ENCODE measurements around the gene SERPINB10.

GRCh38 chr18:63951302-63951705 is 43.5 kb downstream of the SERPINB10 start:
- TF ChIP-seq CHD2 (IDR thresholded peaks at IDR 0.05; ENCODE audit: low read depth, low read length) (no peak), MEIS2 (IDR thresholded peaks at IDR 0.05; ENCODE audit: partially characterized antibody) (no peak), TCF7L2 (IDR thresholded peaks at IDR 0.05; ENCODE audit: low read depth, low read length) (no peak), U2AF2 (optimal IDR thresholded peaks at IDR 0.05; ENCODE audit: low read depth, low read length) (no peak), TCFL5 (CRISPR knock-in tag; conservative IDR thresholded peaks at IDR 0.05) (no peak), PREB (CRISPR knock-in tag; IDR thresholded peaks at IDR 0.05) (no peak), MAX (CRISPR knock-in tag; IDR thresholded peaks at IDR 0.05) (no peak), SPI1 (IDR thresholded peaks at IDR 0.05; ENCODE audit: borderline replicate concordance, low read depth, low read length) (no peak), POLR2H (tag; IDR thresholded peaks at IDR 0.05; ENCODE audit: low read depth) (no peak), KLF10 (CRISPR knock-in tag; IDR thresholded peaks at IDR 0.05) (no peak), ZBTB49 (CRISPR knock-in tag; IDR thresholded peaks at IDR 0.05; ENCODE audit: borderline replicate concordance) (no peak)
